ENCODE results near the gene PELI1. TPM values are rescaled to one million over a fixed set of nuclear protein-coding genes. Genes with fewer than 3 reads are reported as not detected.

PELI1 gene
- total and polyA plus RNA-seq, 8 donors = 6.9 to 165 (median 27.5) TPM

- peaks cover 0 to 86% (median 47%) of the 10 kb centered on the region in 4 donors for H3K4me1 ChIP-seq
Measured at GRCh38 chr2:64137996-64138395, 6.2 kb downstream of the PELI1 start.

GRCh38 chr2:64137567-64137966 lies 6.7 kb downstream of the PELI1 start:
- DNase-seq = no peak
- peak overlapping the region in 1 of 5 donors; percentile 10 for H3K27ac ChIP-seq
- intact Hi-C loops (cut with DNase I; ENCODE audit: low total_unique reads) = no loop called here
- WGBS, 5 donors = 43 to 67% (median 56%) methylated on average over 3 of the region's 3 CpGs
- no peaks in the 10 kb centered on the region for H3K36me3 ChIP-seq
- TF ChIP-seq CTCF (IDR thresholded peaks at IDR 0.05) (no peak), POLR2A (IDR thresholded peaks at IDR 0.05) (no peak), EP300 (IDR thresholded peaks at IDR 0.05) (no peak), POLR2AphosphoS5 (IDR thresholded peaks at IDR 0.05) (no peak)
- H3K9me3 ChIP-seq = no peaks in the 10 kb centered on the region
- no peaks in the 10 kb centered on the region for H3K27me3 ChIP-seq
- H3K4me1 ChIP-seq = peaks cover 0 to 90% (median 45%) of the 10 kb centered on the region in 4 donors
- no peak overlapping the region for H3K4me3 ChIP-seq

More at GRCh38 chr2:64137996-64138395, 6.2 kb downstream of the PELI1 start:
- no peak overlapping the region for H3K4me3 ChIP-seq
- H3K27ac ChIP-seq = peak overlapping the region in 2 of 5 donors; percentile 10 to 27
- H3K9me3 ChIP-seq = no peaks in the 10 kb centered on the region
- WGBS, 5 donors = 45 to 80% (median 68%) methylated on average over 3 of the region's 3 CpGs
- intact Hi-C loops (cut with DNase I; ENCODE audit: low total_unique reads) = no loop called here
- TF ChIP-seq EP300 (IDR thresholded peaks at IDR 0.05) (no peak), CTCF (IDR thresholded peaks at IDR 0.05) (no peak), POLR2A (IDR thresholded peaks at IDR 0.05) (no peak), POLR2AphosphoS5 (IDR thresholded peaks at IDR 0.05) (no peak)
- no peaks in the 10 kb centered on the region for H3K27me3 ChIP-seq
- DNase-seq = peak in 1 of 2 donors; percentile 16
- no peaks in the 10 kb centered on the region for H3K36me3 ChIP-seq

- intact Hi-C loops (cut with DNase I; ENCODE audit: low total_unique reads) = no loop called here
Measured at GRCh38 chr2:64135421-64135820, 8.8 kb downstream of the PELI1 start.

GRCh38 chr2:64134813-64135212 lies 9.4 kb downstream of the PELI1 start:
- intact Hi-C loops (cut with DNase I; ENCODE audit: low total_unique reads) = no loop called here
- H3K36me3 ChIP-seq = no peaks in the 10 kb centered on the region
- H3K27ac ChIP-seq = no peak overlapping the region
- no peaks in the 10 kb centered on the region for H3K27me3 ChIP-seq
- no peak overlapping the region for H3K4me3 ChIP-seq
- H3K9me3 ChIP-seq = no peaks in the 10 kb centered on the region
- H3K4me1 ChIP-seq = peaks cover 3 to 92% (median 34%) of the 10 kb centered on the region in 4 donors
- TF ChIP-seq POLR2A (IDR thresholded peaks at IDR 0.05) (no peak), POLR2AphosphoS5 (IDR thresholded peaks at IDR 0.05) (no peak), CTCF (IDR thresholded peaks at IDR 0.05) (no peak), EP300 (IDR thresholded peaks at IDR 0.05) (no peak)
- DNase-seq = no peak

More at GRCh38 chr2:64135421-64135820, 8.8 kb downstream of the PELI1 start:
- WGBS, 5 donors = 48 to 69% (median 64%) methylated on average over 1 of the region's 1 CpG
- H3K9me3 ChIP-seq = no peaks in the 10 kb centered on the region
- peaks cover 0 to 92% (median 36%) of the 10 kb centered on the region in 4 donors for H3K4me1 ChIP-seq
- no peak for TF ChIP-seq CTCF (IDR thresholded peaks at IDR 0.05)
- no peak for TF ChIP-seq POLR2A (IDR thresholded peaks at IDR 0.05)
- no peak for TF ChIP-seq POLR2AphosphoS5 (IDR thresholded peaks at IDR 0.05)
- no peak for TF ChIP-seq EP300 (IDR thresholded peaks at IDR 0.05)
- no peak overlapping the region for H3K4me3 ChIP-seq
- no peak overlapping the region for H3K27ac ChIP-seq
- H3K27me3 ChIP-seq = no peaks in the 10 kb centered on the region
- DNase-seq = no peak
- H3K36me3 ChIP-seq = no peaks in the 10 kb centered on the region

All from stomach (tissue), 9 donors.